Erythroblast (primary cell): Measurements from ENCODE around the gene PAN2.

ENCODE experiments used
- GATA1 ChIP-seq: IDR thresholded peaks from 2 replicates; pipeline ENCODE4 v1.6.1; 2011; ENCODE audit warnings: low read depth, mild to moderate bottlenecking, control low read depth, low read length, moderate library complexity
- POLR2A ChIP-seq: IDR thresholded peaks from 2 replicates; pipeline ENCODE4 v1.6.1; 2011; ENCODE audit warnings: mild to moderate bottlenecking, low read length

GRCh38 chr12:56341616-56342015, 7.8 kb upstream of the PAN2 start:
- no peak for TF ChIP-seq POLR2A
- TF ChIP-seq GATA1 = no peak
